SK-N-SH treated with all-trans-retinoic acid at 6 μM for 48 hours (cell line): ENCODE results near the gene DHX34.

ENCODE experiments used
- ATAC-seq: fragments of 200-7000 bp; cut with Tn5 transposase; 3 replicates; pipeline ENCODE4 v1.9.1; 2020; ENCODE audit warnings: mild to moderate bottlenecking, moderate library complexity
- ARNTL ChIP-seq: fragments of 450-650 bp; formaldehyde crosslinking; IDR thresholded peaks from 2 replicates; pipeline ENCODE4 v1.5.0; 2020; ENCODE audit warnings: low read depth, mild to moderate bottlenecking, moderate library complexity, borderline replicate concordance
- BACH2 ChIP-seq: fragments of 250-450 bp; sonication (Bioruptor Pico); IDR thresholded peaks from 2 replicates; pipeline ENCODE4 v1.9.0; 2021; ENCODE audit warnings: mild to moderate bottlenecking, borderline replicate concordance
- CSDC2 ChIP-seq: fragments of 250-450 bp; sonication (Bioruptor Pico); IDR thresholded peaks from 2 replicates; pipeline ENCODE4 v1.5.0; 2020; ENCODE audit warnings: mild to moderate bottlenecking, moderate library complexity
- ESRRG ChIP-seq: fragments of 250-450 bp; sonication (Bioruptor Pico); IDR thresholded peaks from 2 replicates; pipeline ENCODE4 v1.6.1; 2021; ENCODE audit warnings: mild to moderate bottlenecking
- GLIS3 ChIP-seq: fragments of 250-450 bp; sonication (Bioruptor Pico); IDR thresholded peaks from 2 replicates; pipeline ENCODE4 v1.5.0; 2020; ENCODE audit warnings: mild to moderate bottlenecking, moderate library complexity
- PPARA ChIP-seq: fragments of 250-450 bp; sonication (Bioruptor Pico); IDR thresholded peaks from 2 replicates; pipeline ENCODE4 v1.5.0; 2020; ENCODE audit warnings: mild to moderate bottlenecking, borderline replicate concordance
- RARB ChIP-seq: fragments of 250-450 bp; sonication (Bioruptor Pico); IDR thresholded peaks from 2 replicates; pipeline ENCODE4 v1.8.0; 2021; ENCODE audit warnings: mild to moderate bottlenecking, moderate library complexity
- SNAI2 ChIP-seq: fragments of 250-450 bp; sonication (Bioruptor Pico); IDR thresholded peaks from 2 replicates; pipeline ENCODE4 v1.5.0; 2020; ENCODE audit warnings: mild to moderate bottlenecking, moderate library complexity
- TCF4 ChIP-seq: fragments of 250-450 bp; sonication (Bioruptor Pico); IDR thresholded peaks from 2 replicates; pipeline ENCODE4 v1.8.0; 2021; ENCODE audit warnings: mild to moderate bottlenecking, moderate library complexity, borderline replicate concordance
- TOX ChIP-seq: fragments of 250-450 bp; sonication (Bioruptor Pico); IDR thresholded peaks from 2 replicates; pipeline ENCODE4 v1.8.0; 2021; ENCODE audit warnings: mild to moderate bottlenecking, moderate library complexity, borderline replicate concordance
- ZC3H10 ChIP-seq: fragments of 250-450 bp; sonication (Bioruptor Pico); IDR thresholded peaks from 2 replicates; pipeline ENCODE4 v1.5.1; 2021; ENCODE audit warnings: mild to moderate bottlenecking, moderate library complexity
- ZFP30 ChIP-seq: fragments of 450-650 bp; formaldehyde crosslinking; IDR thresholded peaks from 2 replicates; pipeline ENCODE4 v1.5.0; 2022; ENCODE audit warnings: mild to moderate bottlenecking, moderate library complexity
- ZNF565 ChIP-seq: fragments of 450-650 bp; formaldehyde crosslinking; conservative IDR thresholded peaks from 2 replicates; pipeline ENCODE4 v1.5.0; 2020; ENCODE audit warnings: low read depth, mild to moderate bottlenecking, moderate library complexity
- TF ChIP-seq, protein P1 (sequence below): fragments of 250-450 bp; sonication (Bioruptor Pico); IDR thresholded peaks from 2 replicates; pipeline ENCODE4 v1.8.0; 2020; ENCODE audit warnings: mild to moderate bottlenecking, moderate library complexity, borderline replicate concordance
- TF ChIP-seq, protein P2 (sequence below): fragments of 250-450 bp; sonication (Bioruptor Pico); IDR thresholded peaks from 2 replicates; pipeline ENCODE4 v1.5.1; 2020; ENCODE audit warnings: low read depth, mild to moderate bottlenecking, moderate library complexity
- TF ChIP-seq, protein P3 (sequence below): fragments of 250-450 bp; sonication (Bioruptor Pico); IDR thresholded peaks from 2 replicates; pipeline ENCODE4 v1.8.0; 2021; ENCODE audit warnings: low read depth, mild to moderate bottlenecking, moderate library complexity, borderline replicate concordance
- TF ChIP-seq, protein P4 (sequence below): fragments of 250-450 bp; sonication (Bioruptor Pico); IDR thresholded peaks from 2 replicates; pipeline ENCODE4 v1.5.1; 2021; ENCODE audit warnings: mild to moderate bottlenecking, moderate library complexity

Gene DHX34

DNA sequence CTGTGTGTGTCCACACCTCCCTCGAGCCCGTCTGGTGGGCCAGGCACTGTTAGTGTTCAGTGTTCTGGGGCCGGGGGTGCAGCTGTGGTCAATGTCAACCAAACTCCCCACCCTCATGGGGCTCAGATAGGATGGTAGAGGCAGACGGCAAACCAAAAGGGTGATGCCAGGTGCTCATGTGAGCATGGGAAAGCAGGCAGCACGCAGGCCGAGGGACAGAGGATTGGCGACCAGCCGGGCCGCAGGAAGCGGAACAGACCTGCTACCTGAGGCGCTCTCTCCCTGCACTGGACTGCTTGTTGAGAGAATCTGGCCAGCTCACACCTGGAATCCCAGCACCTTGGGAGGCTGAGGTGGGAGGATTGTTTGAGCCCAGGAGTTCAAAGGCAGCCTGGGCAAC is 29.1 kb downstream of the DHX34 start:
- TF ChIP-seq PPARA (CRISPR knock-in tag) (no peak), TCF4 (no peak), BACH2 (CRISPR knock-in tag) (no peak), ZNF565 (CRISPR knock-in tag) (no peak), ZFP30 (no peak), GLIS3 (CRISPR knock-in tag) (no peak), TOX (CRISPR knock-in tag) (no peak), ARNTL (CRISPR knock-in tag) (no peak), SNAI2 (CRISPR knock-in tag) (no peak), ESRRG (no peak)
- TF ChIP-seq, protein P1, sequence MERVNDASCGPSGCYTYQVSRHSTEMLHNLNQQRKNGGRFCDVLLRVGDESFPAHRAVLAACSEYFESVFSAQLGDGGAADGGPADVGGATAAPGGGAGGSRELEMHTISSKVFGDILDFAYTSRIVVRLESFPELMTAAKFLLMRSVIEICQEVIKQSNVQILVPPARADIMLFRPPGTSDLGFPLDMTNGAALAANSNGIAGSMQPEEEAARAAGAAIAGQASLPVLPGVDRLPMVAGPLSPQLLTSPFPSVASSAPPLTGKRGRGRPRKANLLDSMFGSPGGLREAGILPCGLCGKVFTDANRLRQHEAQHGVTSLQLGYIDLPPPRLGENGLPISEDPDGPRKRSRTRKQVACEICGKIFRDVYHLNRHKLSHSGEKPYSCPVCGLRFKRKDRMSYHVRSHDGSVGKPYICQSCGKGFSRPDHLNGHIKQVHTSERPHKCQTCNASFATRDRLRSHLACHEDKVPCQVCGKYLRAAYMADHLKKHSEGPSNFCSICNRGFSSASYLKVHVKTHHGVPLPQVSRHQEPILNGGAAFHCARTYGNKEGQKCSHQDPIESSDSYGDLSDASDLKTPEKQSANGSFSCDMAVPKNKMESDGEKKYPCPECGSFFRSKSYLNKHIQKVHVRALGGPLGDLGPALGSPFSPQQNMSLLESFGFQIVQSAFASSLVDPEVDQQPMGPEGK (CRISPR knock-in tag), result no peak
- TF ChIP-seq, protein P2, sequence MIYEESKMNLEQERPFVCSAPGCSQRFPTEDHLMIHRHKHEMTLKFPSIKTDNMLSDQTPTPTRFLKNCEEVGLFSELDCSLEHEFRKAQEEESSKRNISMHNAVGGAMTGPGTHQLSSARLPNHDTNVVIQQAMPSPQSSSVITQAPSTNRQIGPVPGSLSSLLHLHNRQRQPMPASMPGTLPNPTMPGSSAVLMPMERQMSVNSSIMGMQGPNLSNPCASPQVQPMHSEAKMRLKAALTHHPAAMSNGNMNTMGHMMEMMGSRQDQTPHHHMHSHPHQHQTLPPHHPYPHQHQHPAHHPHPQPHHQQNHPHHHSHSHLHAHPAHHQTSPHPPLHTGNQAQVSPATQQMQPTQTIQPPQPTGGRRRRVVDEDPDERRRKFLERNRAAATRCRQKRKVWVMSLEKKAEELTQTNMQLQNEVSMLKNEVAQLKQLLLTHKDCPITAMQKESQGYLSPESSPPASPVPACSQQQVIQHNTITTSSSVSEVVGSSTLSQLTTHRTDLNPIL, result no peak
- TF ChIP-seq, protein P3, sequence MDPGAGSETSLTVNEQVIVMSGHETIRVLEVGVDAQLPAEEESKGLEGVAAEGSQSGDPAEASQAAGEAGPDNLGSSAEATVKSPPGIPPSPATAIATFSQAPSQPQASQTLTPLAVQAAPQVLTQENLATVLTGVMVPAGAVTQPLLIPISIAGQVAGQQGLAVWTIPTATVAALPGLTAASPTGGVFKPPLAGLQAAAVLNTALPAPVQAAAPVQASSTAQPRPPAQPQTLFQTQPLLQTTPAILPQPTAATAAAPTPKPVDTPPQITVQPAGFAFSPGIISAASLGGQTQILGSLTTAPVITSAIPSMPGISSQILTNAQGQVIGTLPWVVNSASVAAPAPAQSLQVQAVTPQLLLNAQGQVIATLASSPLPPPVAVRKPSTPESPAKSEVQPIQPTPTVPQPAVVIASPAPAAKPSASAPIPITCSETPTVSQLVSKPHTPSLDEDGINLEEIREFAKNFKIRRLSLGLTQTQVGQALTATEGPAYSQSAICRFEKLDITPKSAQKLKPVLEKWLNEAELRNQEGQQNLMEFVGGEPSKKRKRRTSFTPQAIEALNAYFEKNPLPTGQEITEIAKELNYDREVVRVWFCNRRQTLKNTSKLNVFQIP (CRISPR knock-in tag), result no peak
- TF ChIP-seq, protein P4, sequence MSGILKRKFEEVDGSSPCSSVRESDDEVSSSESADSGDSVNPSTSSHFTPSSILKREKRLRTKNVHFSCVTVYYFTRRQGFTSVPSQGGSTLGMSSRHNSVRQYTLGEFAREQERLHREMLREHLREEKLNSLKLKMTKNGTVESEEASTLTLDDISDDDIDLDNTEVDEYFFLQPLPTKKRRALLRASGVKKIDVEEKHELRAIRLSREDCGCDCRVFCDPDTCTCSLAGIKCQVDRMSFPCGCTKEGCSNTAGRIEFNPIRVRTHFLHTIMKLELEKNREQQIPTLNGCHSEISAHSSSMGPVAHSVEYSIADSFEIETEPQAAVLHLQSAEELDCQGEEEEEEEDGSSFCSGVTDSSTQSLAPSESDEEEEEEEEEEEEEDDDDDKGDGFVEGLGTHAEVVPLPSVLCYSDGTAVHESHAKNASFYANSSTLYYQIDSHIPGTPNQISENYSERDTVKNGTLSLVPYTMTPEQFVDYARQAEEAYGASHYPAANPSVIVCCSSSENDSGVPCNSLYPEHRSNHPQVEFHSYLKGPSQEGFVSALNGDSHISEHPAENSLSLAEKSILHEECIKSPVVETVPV (CRISPR knock-in tag), result no peak
- ATAC-seq, result no peak

DNA sequence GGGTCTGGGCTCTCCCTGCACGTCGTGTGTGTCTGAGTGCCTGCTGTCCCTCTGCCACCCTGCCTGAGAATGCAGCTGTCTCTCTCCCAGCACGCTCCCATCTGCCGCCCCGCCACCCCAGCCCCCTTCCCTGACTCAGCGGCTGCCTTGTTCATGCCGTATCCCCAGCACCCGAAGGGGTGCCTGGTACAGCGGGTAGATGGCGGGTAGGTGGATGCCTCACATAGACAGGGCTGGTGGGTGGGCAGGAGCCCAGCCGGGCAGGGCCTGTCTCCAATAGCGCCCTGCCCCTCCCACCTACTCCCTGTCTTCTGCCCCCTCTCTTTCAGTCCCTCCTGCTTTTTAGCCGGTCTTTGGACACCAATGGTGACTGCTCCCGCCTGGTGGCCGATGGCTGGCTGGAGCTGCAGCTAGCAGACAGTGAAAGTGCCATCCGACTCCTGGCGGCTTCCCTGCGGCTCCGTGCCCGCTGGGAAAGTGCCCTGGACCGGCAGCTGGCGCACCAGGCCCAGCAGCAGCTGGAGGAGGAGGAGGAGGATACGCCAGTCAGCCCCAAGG is 30.3 kb downstream of the DHX34 start:
- ATAC-seq, result no peak

More for the DNA sequence above, 30.3 kb downstream of the DHX34 start:
- TF ChIP-seq CSDC2 (CRISPR knock-in tag), result no peak
- no peak for TF ChIP-seq ARNTL (CRISPR knock-in tag)
- TF ChIP-seq, protein P1 (CRISPR knock-in tag), result no peak
- TF ChIP-seq RARB, result no peak
- no peak for TF ChIP-seq ZC3H10 (CRISPR knock-in tag)
- no peak for TF ChIP-seq BACH2 (CRISPR knock-in tag)
- TF ChIP-seq TCF4, result no peak
- no peak for TF ChIP-seq GLIS3 (CRISPR knock-in tag)
- TF ChIP-seq, protein P3 (CRISPR knock-in tag), result no peak
- TF ChIP-seq, protein P4 (CRISPR knock-in tag), result no peak
- no peak for TF ChIP-seq PPARA (CRISPR knock-in tag)
- no peak for TF ChIP-seq ESRRG
